Glutamatergic neuron (in vitro differentiated cells): Measurements from ENCODE around the gene RNPEPL1. TPM values are rescaled to one million over a fixed set of nuclear protein-coding genes. Genes with fewer than 3 reads are reported as not detected.
A peak's percentile ranks its signal among the peaks of the same experiment; 100 is the strongest.

Experiments
- DNase-seq: peaks from one replicate; pipeline ENCODE4 v3.0.0; 2022
- H3K27ac Mint-ChIP-seq: one replicate; pipeline ENCODE4 v1.8.0; 2020; ENCODE audit warnings: mild to moderate bottlenecking, mixed read lengths, inconsistent platforms; ENCODE audit not compliant: unreplicated experiment
- H3K27me3 Mint-ChIP-seq: one replicate; pipeline ENCODE4 v1.8.0; 2020; ENCODE audit warnings: mild to moderate bottlenecking, moderate library complexity, mixed read lengths, inconsistent platforms; ENCODE audit not compliant: unreplicated experiment
- H3K36me3 Mint-ChIP-seq: one replicate; pipeline ENCODE4 v1.8.0; 2020; ENCODE audit warnings: mild to moderate bottlenecking, mixed read lengths, inconsistent platforms; ENCODE audit not compliant: unreplicated experiment
- H3K4me1 Mint-ChIP-seq: one replicate; pipeline ENCODE4 v1.8.0; 2020; ENCODE audit warnings: mild to moderate bottlenecking, low read depth, mixed read lengths, inconsistent platforms; ENCODE audit not compliant: unreplicated experiment
- H3K4me3 Mint-ChIP-seq: one replicate; pipeline ENCODE4 v1.8.0; 2020; ENCODE audit warnings: mild to moderate bottlenecking, mixed read lengths, inconsistent platforms; ENCODE audit not compliant: unreplicated experiment
- H3K9me3 Mint-ChIP-seq: one replicate; pipeline ENCODE4 v1.8.0; 2020; ENCODE audit warnings: mild to moderate bottlenecking, moderate library complexity, mixed read lengths, inconsistent platforms; ENCODE audit not compliant: unreplicated experiment
- CTCF ChIP-seq: fragments of 200-600 bp; sonication (generic); IDR thresholded peaks from one replicate; pipeline ENCODE4 v1.5.0; 2021; ENCODE audit not compliant: partially characterized antibody, unreplicated experiment
- long read RNA-seq: library from polyadenylated mRNA; unstranded; transcript quantifications from one replicate; pipeline ENCODE4 v2.0.0, GENCODE V29; 2020; ENCODE audit not compliant: unreplicated experiment
- total RNA-seq: library from RNA; stranded (reverse); fragmentation: NEBNext Ultra II Directional; extraction: Animal tissue kit (Norgen Biotek cat#: 25700); gene quantifications from one replicate; pipeline ENCODE4 v1.2.1, GENCODE V29; 2021; ENCODE audit not compliant: unreplicated experiment

Gene RNPEPL1
- total RNA-seq, result 20.9 TPM
- long read RNA-seq, partial matches to known transcripts, result 1 of 2 reads
- long read RNA-seq, other reads (novel, unspliced or antisense), result 1 of 2 reads

GRCh38 chr2:240567872-240568677, at the start of gene RNPEPL1:
RNPEPL1 (plus strand) TSS chr2:240568484; CDS start chr2:240568587, 103 bp downstream.
- DNase-seq, result peak; percentile 50

GRCh38 chr2:240518981-240519380, 49.3 kb upstream of the RNPEPL1 start:
- Mint-ChIP-seq H3K9me3 (peaks cover 10% of the 10 kb centered on the region), H3K4me3 (no peak overlapping the region), H3K36me3 (peaks cover 28% of the 10 kb centered on the region), H3K4me1 (peaks cover 5% of the 10 kb centered on the region), H3K27ac (no peak overlapping the region), H3K27me3 (peaks cover 8% of the 10 kb centered on the region)
- DNase-seq, result no peak
- no peak for TF ChIP-seq CTCF

More at GRCh38 chr2:240567872-240568677, at the start of gene RNPEPL1:
- Mint-ChIP-seq H3K27me3 (peaks cover 16% of the 10 kb centered on the region), H3K4me3 (peak within 1 kb of the TSS; percentile 89), H3K4me1 (peaks cover 4% of the 10 kb centered on the region), H3K9me3 (peaks cover 6% of the 10 kb centered on the region), H3K27ac (peak within 1 kb of the TSS; percentile 73), H3K36me3 (peaks cover 4% of the 10 kb centered on the region)
- no peak for TF ChIP-seq CTCF

GRCh38 chr2:240519396-240520129, 48.7 kb upstream of the RNPEPL1 start:
- Mint-ChIP-seq H3K27ac (no peak overlapping the region), H3K36me3 (peaks cover 34% of the 10 kb centered on the region), H3K9me3 (peaks cover 12% of the 10 kb centered on the region), H3K27me3 (peaks cover 8% of the 10 kb centered on the region), H3K4me1 (peaks cover 5% of the 10 kb centered on the region), H3K4me3 (no peak overlapping the region)
- no peak for DNase-seq
- TF ChIP-seq CTCF, result no peak

GRCh38 chr2:240520130-240520973, 47.9 kb upstream of the RNPEPL1 start:
- H3K27me3 Mint-ChIP-seq, result peaks cover 8% of the 10 kb centered on the region
- no peak for DNase-seq
- H3K27ac Mint-ChIP-seq, result no peak overlapping the region
- peaks cover 16% of the 10 kb centered on the region for H3K9me3 Mint-ChIP-seq
- H3K36me3 Mint-ChIP-seq, result peaks cover 42% of the 10 kb centered on the region
- peaks cover 5% of the 10 kb centered on the region for H3K4me1 Mint-ChIP-seq
- TF ChIP-seq CTCF, result no peak
- H3K4me3 Mint-ChIP-seq, result peak overlapping the region; percentile 9
